DND-41 (cell line): ENCODE measurements around the gene MALAT1.

Experiments
- ATAC-seq: fragments of 200-7000 bp; cut with Tn5 transposase; 3 replicates; pipeline ENCODE4 v1.9.1; 2021; ENCODE audit warnings: low read depth; ENCODE audit not compliant: insufficient read depth
- DNase-seq: peaks from one replicate; pipeline ENCODE4 v3.0.0-alpha.2; 2020
- H2AFZ ChIP-seq: 2 replicates; pipeline ENCODE4 v1.6.0; 2012; ENCODE audit warnings: low read depth, low read length
- H3K27ac ChIP-seq: 2 replicates; pipeline ENCODE4 v1.5.1; 2012; ENCODE audit warnings: low read length, inconsistent platforms
- H3K27me3 ChIP-seq: fragments of 200-600 bp; sonication (generic); 2 replicates; pipeline ENCODE4 v1.6.0; 2012; ENCODE audit warnings: low read length, mild to moderate bottlenecking, inconsistent platforms; ENCODE audit not compliant: insufficient read depth, poor library complexity
- H3K36me3 ChIP-seq: 2 replicates; pipeline ENCODE4 v1.5.1; 2012; ENCODE audit warnings: low read length, inconsistent platforms; ENCODE audit not compliant: insufficient read depth
- H3K4me1 ChIP-seq: 2 replicates; pipeline ENCODE4 v1.5.1; 2012; ENCODE audit warnings: mild to moderate bottlenecking, low read length; ENCODE audit not compliant: insufficient read depth
- H3K4me2 ChIP-seq: 2 replicates; pipeline ENCODE4 v1.6.0; 2012; ENCODE audit warnings: mild to moderate bottlenecking, moderate library complexity, low read length, inconsistent platforms; ENCODE audit not compliant: insufficient read depth
- H3K4me3 ChIP-seq, 2 experiments: fragments of 200-600 bp in 1 of 2; shearing (Covaris generic) in 1 of 2; 2 replicates each; pipeline ENCODE4 v1.5.1; 2012 to 2016; ENCODE audit warnings: inconsistent platforms in 2 of 2, low read length in 2 of 2, mild to moderate bottlenecking in 2 of 2, low read depth in 1 of 2, moderate library complexity in 1 of 2
- H3K79me2 ChIP-seq: 2 replicates; pipeline ENCODE4 v1.6.0; 2012; ENCODE audit warnings: low read length, inconsistent platforms; ENCODE audit not compliant: insufficient read depth
- H3K9ac ChIP-seq: 2 replicates; pipeline ENCODE4 v1.6.0; 2012; ENCODE audit warnings: low read depth, mild to moderate bottlenecking, inconsistent platforms, low read length, moderate library complexity
- H3K9me3 ChIP-seq: 2 replicates; pipeline ENCODE4 v1.5.1; 2012; ENCODE audit warnings: low read length, moderate library complexity, mild to moderate bottlenecking, inconsistent platforms; ENCODE audit not compliant: insufficient read depth, severe bottlenecking
- H4K20me1 ChIP-seq: 2 replicates; pipeline ENCODE4 v1.6.0; 2012; ENCODE audit warnings: low read length; ENCODE audit not compliant: insufficient read depth
- EZH2 ChIP-seq: IDR thresholded peaks from 3 replicates; pipeline ENCODE4 v1.6.1; 2012; ENCODE audit warnings: borderline replicate concordance, low read depth, mild to moderate bottlenecking, moderate library complexity, low read length, inconsistent platforms; ENCODE audit not compliant: severe bottlenecking
- TF ChIP-seq, protein P1 (sequence below): IDR thresholded peaks from 2 replicates; pipeline ENCODE4 v1.5.1; 2012; ENCODE audit warnings: borderline replicate concordance, low read length, moderate library complexity, mild to moderate bottlenecking; ENCODE audit not compliant: poor library complexity, severe bottlenecking; ENCODE audit errors: extremely low read depth

Gene MALAT1

DNA sequence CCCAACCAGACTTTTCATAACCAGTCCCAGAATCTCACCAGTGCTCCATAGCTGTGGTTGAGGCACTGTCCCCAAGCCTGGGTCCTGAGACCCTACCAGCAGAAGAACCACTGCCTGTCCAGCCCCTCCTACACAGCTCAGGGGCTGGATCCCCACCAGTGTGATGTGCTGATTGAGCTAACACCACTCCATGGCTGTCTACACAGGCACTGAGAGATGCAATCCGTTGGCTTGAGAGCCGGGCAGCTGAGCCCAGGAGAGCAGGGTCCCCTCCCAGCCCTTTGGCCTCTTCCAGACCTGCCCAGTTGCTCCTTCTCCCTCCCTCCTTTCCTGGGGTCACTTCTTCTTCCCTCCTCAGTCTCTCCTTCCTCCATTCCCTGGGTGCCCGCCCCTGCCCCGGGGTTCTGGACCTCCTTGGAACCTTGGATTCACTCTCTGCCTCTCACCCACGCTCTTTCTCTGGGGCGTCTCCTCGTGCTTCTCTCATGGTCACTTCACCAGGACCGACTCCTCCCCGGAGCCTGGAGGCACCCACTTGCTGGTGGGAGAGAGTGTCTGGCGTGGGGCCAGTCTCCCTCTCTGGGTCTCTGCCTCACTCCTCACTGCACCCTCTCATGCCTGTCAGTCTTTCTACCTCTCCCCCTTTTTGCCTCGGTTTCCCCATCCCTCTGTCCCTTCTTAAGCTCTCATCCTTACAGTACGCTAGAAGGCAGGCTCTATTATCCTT, 25.3 kb downstream of the MALAT1 start:
- H3K27ac ChIP-seq = 0 out of 2 replicates have a peak overlapping the region, but pooled peaks have one; percentile 12
- H3K79me2 ChIP-seq = peaks cover 20% of the 10 kb centered on the region
- H3K4me1 ChIP-seq = peaks cover 23% of the 10 kb centered on the region
- H3K4me2 ChIP-seq = peak overlapping the region; percentile 79
- TF ChIP-seq EZH2 = no peak
- TF ChIP-seq, protein P1, sequence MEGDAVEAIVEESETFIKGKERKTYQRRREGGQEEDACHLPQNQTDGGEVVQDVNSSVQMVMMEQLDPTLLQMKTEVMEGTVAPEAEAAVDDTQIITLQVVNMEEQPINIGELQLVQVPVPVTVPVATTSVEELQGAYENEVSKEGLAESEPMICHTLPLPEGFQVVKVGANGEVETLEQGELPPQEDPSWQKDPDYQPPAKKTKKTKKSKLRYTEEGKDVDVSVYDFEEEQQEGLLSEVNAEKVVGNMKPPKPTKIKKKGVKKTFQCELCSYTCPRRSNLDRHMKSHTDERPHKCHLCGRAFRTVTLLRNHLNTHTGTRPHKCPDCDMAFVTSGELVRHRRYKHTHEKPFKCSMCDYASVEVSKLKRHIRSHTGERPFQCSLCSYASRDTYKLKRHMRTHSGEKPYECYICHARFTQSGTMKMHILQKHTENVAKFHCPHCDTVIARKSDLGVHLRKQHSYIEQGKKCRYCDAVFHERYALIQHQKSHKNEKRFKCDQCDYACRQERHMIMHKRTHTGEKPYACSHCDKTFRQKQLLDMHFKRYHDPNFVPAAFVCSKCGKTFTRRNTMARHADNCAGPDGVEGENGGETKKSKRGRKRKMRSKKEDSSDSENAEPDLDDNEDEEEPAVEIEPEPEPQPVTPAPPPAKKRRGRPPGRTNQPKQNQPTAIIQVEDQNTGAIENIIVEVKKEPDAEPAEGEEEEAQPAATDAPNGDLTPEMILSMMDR = no peak
- peaks cover 7% of the 10 kb centered on the region for H3K27me3 ChIP-seq
- DNase-seq (no peak), ATAC-seq (peak; percentile 52)
- H3K9me3 ChIP-seq = no peaks in the 10 kb centered on the region
- peak overlapping the region; percentile 63 for H2AFZ ChIP-seq
- H4K20me1 ChIP-seq = peaks cover 20% of the 10 kb centered on the region
- peaks cover 23% of the 10 kb centered on the region for H3K36me3 ChIP-seq
- H3K9ac ChIP-seq = peak overlapping the region; percentile 43
- peak overlapping the region in 1 of 2 experiments; percentile 53; a peak in 2 of 4 replicates for H3K4me3 ChIP-seq

DNA sequence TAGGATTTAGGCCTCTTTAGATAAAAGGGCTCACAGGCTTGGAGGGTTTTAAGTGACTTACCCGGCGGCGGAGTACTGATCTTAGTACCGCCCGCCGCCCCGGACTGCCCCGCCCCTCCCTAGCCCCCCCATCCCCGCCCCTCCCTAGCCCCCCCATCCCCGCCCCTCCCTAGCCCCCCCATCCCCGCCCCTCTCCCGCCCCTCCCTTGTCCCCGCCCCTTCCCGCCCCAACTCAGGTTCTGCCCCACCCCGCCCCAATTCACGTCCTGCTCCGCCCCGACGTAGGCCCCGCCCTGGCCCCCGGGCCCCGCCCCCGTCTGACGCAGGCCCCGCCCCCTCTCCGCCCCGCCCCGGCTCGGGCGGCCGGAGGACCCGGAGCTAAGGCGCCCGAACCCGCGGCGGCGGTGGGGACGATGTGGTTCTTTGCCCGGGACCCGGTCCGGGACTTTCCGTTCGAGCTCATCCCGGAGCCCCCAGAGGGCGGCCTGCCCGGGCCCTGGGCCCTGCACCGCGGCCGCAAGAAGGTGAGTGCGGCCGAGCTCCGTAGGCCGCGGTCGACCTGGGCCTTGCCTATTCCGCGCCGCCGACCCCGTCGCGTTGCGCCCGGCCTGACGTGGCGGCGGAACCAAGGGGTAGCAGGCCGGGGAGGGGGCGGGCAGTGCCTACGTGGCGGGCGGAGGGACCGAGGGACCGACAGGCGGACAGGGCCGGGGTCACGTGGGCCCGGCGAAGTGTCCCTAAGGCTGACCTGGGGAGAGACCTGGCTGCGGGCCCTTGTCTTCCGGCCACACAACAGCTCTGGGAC, 26.1 kb downstream of the MALAT1 start, which contains the start of gene SCYL1:
Gene SCYL1, plus strand, starts transcription at position 343 of the 805 bp plus-strand sequence. Its CDS starts 71 bp downstream, at position 414.
- Histone ChIP-seq H3K27ac (peak within 1 kb of the TSS; percentile 64), H3K4me3 (peak within 1 kb of the TSS; percentile 98 to 99), H3K9ac (peak within 1 kb of the TSS; percentile 98), H3K4me2 (peak within 1 kb of the TSS; percentile 100), H2AFZ (peak within 1 kb of the TSS; percentile 82), H3K4me1 (peaks cover 23% of the 10 kb centered on the region), H3K36me3 (peaks cover 28% of the 10 kb centered on the region), H3K27me3 (peaks cover 7% of the 10 kb centered on the region), H3K9me3 (no peaks in the 10 kb centered on the region), H3K79me2 (peaks cover 20% of the 10 kb centered on the region), H4K20me1 (peaks cover 20% of the 10 kb centered on the region)
- ATAC-seq (peak; percentile 76), DNase-seq (peak; percentile 83)
- TF ChIP-seq, protein P1 = no peak
- no peak for TF ChIP-seq EZH2

DNA sequence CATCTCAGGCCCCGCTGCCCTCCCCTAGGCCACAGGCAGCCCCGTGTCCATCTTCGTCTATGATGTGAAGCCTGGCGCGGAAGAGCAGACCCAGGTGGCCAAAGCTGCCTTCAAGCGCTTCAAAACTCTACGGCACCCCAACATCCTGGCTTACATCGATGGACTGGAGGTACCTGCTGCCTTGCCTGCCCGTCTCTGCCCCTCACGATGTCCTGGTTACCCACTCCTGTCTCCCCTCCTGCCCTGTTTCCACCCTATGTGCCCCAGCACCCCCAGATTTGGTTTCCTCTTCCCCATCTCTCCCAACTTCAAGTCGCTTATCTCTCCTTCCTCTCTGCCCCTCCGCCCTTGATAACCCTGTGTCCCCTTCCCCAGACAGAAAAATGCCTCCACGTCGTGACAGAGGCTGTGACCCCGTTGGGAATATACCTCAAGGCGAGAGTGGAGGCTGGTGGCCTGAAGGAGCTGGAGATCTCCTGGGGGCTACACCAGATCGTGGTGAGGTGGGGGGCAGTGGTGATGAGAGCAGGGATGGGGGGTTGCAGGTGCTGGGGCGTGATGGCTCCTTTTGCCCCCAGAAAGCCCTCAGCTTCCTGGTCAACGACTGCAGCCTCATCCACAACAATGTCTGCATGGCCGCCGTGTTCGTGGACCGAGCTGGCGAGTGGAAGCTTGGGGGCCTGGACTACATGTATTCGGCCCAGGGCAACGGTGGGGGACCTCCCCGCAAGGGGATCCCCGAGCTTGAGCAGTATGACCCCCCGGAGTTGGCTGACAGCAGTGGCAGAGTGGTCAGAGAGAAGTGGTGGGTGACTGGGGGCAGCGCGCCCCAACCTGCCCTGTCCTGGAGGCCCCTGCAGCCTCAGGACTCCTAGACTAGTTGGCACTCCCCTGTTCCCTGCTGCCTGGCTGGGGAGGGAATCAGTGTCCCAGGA, 27.0 kb downstream of the MALAT1 start:
- TF ChIP-seq, protein P1 = no peak
- Histone ChIP-seq H3K36me3 (peaks cover 37% of the 10 kb centered on the region), H2AFZ (peak overlapping the region; percentile 82), H3K9ac (peak overlapping the region; percentile 98), H3K4me1 (peaks cover 23% of the 10 kb centered on the region), H4K20me1 (peaks cover 20% of the 10 kb centered on the region), H3K27ac (peak overlapping the region; percentile 64), H3K9me3 (no peaks in the 10 kb centered on the region), H3K4me3 (peak overlapping the region; percentile 98 to 99), H3K27me3 (peaks cover 7% of the 10 kb centered on the region), H3K4me2 (peak overlapping the region; percentile 100), H3K79me2 (peaks cover 20% of the 10 kb centered on the region)
- DNase-seq (no peak), ATAC-seq (0 out of 3 replicates have a peak, but pooled peaks have one; percentile 8)
